ENCODE results near the gene TMPRSS9.
"Not testable (repeated sequence)": the region's sequence is repeated elsewhere in the genome, so short reads cannot be mapped to it uniquely, and the experiment has no call there.

The TMPRSS9 gene

DNA sequence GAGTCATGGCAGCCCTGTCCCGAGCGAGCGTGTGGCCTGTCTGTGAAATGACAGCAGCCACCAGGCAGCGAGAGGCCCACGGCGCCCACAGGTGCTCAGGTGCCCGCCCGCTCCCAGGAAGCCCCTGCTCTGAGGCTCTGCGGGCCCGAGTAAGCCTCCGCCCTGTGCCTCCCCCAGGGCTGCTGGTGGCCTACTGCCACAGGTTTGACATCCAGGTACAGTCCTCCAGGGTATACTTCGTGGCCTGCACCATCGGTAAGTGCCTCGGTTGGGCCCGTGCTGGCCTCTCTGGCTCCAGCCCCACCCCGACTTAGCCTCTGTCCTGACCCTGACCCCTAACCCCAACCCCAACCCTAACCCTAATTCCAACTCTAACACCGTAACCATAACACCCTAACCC, 15.0 kb upstream of the TMPRSS9 start:
- no peak for TF ChIP-seq CTCF (IDR thresholded peaks at IDR 0.05; ENCODE audit: low read depth, low read length, missing control alignments)
- H3K4me3 ChIP-seq (ENCODE audit: low read depth, low read length), result no peak overlapping the region
- no peak for DNase-seq (ENCODE audit: low read depth)
- in situ Hi-C loops (cut with HindIII; ENCODE audit: low sequenced_read_pairs), result no loop called here

- in situ Hi-C loops (cut with HindIII; ENCODE audit: low sequenced_read_pairs), result no loop called here
- DNase-seq (ENCODE audit: low read depth), result no peak
- no peak for TF ChIP-seq CTCF (IDR thresholded peaks at IDR 0.05; ENCODE audit: low read depth, low read length, missing control alignments)
- no peak overlapping the region for H3K4me3 ChIP-seq (ENCODE audit: low read depth, low read length)
Observed at GRCh38 chr19:2345794-2346663, 14.0 kb upstream of the TMPRSS9 start.

DNA sequence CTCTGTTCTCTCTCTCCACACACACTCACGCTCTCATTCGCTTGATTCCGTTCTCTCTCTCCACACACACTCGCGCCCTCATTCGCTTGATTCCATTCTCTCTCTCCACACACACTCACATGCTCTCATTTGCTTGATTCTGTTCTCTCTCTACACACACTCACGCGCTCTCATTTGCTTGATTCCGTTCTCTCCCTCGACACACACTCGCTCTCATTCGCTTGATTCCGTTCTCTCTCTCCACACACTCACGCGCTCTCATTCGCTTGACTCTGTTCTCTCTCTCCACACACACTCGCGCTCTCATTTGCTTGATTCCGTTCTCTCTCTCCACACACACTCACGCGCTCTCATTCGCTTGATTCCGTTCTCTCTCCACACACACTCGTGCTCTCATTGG, 10.2 kb upstream of the TMPRSS9 start:
- in situ Hi-C loops (cut with HindIII; ENCODE audit: low sequenced_read_pairs); DNase-seq (ENCODE audit: low read depth); H3K4me3 ChIP-seq (ENCODE audit: low read depth, low read length): not testable (repeated sequence)

DNA sequence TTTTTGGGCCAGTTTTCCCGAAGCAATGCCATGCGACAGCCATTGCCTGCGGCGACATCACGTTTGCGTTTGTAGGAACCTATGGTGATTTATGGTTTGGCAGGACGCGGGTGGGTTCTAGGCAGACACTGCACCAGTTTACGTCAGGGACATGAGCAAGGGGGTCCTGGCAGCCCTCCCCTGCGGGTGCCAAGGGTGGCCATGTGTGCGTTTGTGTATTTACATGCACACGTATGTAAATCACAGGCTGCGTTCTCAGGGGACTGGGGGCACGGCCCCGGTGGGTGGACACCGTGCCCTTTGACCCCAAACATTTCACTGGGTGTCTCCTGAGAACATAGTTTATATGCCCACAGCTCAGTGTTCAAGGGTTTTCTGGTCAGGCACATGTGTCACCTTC, 9.4 kb upstream of the TMPRSS9 start:
- H3K4me3 ChIP-seq (ENCODE audit: low read depth, low read length), result no peak overlapping the region
- in situ Hi-C loops (cut with HindIII; ENCODE audit: low sequenced_read_pairs), result no loop called here
- DNase-seq (ENCODE audit: low read depth), result no peak
- TF ChIP-seq CTCF (IDR thresholded peaks at IDR 0.05; ENCODE audit: low read depth, low read length, missing control alignments), result no peak

DNA sequence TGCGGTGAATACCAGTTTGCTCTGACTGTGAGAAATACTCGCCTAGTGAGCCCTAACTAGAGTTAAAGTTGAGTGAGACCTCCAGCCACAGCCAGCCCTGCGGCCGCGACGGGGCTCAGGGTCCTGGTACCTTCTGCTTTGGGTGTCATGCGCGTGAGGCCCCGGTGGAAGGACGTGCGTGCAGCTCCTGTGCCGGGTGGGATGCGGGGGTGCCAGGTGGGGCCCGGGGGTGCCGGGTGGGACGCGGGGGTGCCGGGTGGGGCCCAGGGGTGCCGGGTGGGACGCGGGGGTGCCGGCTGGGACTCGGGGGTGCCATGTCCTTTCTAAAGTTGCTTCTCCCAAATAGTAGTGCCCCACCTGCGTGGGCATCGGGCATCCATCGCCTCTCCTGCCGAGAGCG, 8.5 kb upstream of the TMPRSS9 start:
- DNase-seq (ENCODE audit: low read depth), result no peak
- in situ Hi-C loops (cut with HindIII; ENCODE audit: low sequenced_read_pairs), result no loop called here
- no peak for TF ChIP-seq CTCF (IDR thresholded peaks at IDR 0.05; ENCODE audit: low read depth, low read length, missing control alignments)
- no peak overlapping the region for H3K4me3 ChIP-seq (ENCODE audit: low read depth, low read length)

- no peak for TF ChIP-seq CTCF (IDR thresholded peaks at IDR 0.05; ENCODE audit: low read depth, low read length, missing control alignments)
- in situ Hi-C loops (cut with HindIII; ENCODE audit: low sequenced_read_pairs), result no loop called here
- no peak overlapping the region for H3K4me3 ChIP-seq (ENCODE audit: low read depth, low read length)
- DNase-seq (ENCODE audit: low read depth), result no peak
Observed at GRCh38 chr19:2352121-2352520, 7.9 kb upstream of the TMPRSS9 start.

GRCh38 chr19:2353159-2353886, 6.7 kb upstream of the TMPRSS9 start:
- DNase-seq (ENCODE audit: low read depth), result no peak
- H3K4me3 ChIP-seq (ENCODE audit: low read depth, low read length), result no peak overlapping the region
- no peak for TF ChIP-seq CTCF (IDR thresholded peaks at IDR 0.05; ENCODE audit: low read depth, low read length, missing control alignments)
- in situ Hi-C loops (cut with HindIII; ENCODE audit: low sequenced_read_pairs), result no loop called here
